PFSK-1 (cell line): ENCODE data around the gene NPR1.

Experiments
- POLR2AphosphoS5 ChIP-seq: IDR thresholded peaks from 2 replicates; pipeline ENCODE4 v1.6.1; 2012; ENCODE audit warnings: low read depth, mild to moderate bottlenecking, control low read depth, low read length, moderate library complexity
- REST ChIP-seq, 2 experiments: IDR thresholded peaks; 2 replicates each; pipeline versions ENCODE4 v1.6.1 to v1.8.0; 2011 to 2012; ENCODE audit warnings: low read depth in 2 of 2, low read length in 2 of 2, control low read depth in 1 of 2, inconsistent platforms in 1 of 2, mild to moderate bottlenecking in 1 of 2, moderate library complexity in 1 of 2; ENCODE audit not compliant: insufficient read depth in 1 of 2

DNA sequence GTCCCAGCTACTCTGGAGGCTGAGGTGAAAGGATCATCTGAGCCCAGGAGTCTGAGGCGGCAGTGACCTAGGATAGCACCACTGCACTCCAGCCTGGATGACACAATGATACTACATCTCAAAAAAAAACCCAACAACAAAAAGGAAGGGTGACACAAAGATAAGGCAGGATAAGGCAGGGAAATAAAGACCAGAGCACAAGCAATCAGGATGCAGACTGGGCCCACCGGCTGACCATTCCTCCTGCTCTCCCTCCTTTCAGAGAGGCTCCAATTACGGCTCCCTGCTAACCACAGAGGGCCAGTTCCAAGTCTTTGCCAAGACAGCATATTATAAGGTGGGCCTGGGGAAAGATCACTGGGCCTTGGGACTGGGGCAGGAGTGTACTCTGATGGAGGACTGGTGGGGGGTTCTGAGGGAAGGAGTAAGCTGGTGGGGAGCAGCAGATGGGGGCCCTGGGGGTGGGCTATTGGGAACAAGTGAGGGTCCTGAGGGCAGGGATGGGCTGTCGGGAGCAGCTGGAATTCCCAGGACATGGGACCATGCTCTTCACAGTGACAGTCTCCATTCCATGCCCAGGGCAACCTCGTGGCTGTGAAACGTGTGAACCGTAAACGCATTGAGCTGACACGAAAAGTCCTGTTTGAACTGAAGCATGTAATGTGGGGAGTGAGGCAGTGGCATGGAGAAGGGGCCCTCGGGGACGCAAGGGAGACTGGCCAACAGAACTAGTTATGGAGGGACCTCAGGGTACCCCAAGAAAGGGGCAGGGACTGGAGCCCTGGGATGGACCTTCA, 7.3 kb downstream of the NPR1 start:
- TF ChIP-seq POLR2AphosphoS5 (no peak), REST (IDR thresholded peaks at IDR 0.05; ENCODE audit: insufficient read depth in 1 of 2, low read depth in 2 of 2, low read length in 2 of 2) (no peak)
